KMS-11 (cell line): ENCODE measurements around the gene HOXD4.

ENCODE experiments used
- H2AFZ ChIP-seq: fragments of 200-600 bp; sonication (generic); 2 replicates; pipeline ENCODE4 v1.6.1; 2016; ENCODE audit warnings: antibody characterized with exemption, mixed run types, low read depth
- H3K27ac ChIP-seq: fragments of 200-600 bp; sonication (generic); 2 replicates; pipeline ENCODE4 v1.6.1; 2016; ENCODE audit warnings: mild to moderate bottlenecking, mixed run types
- H3K27me3 ChIP-seq: fragments of 200-600 bp; sonication (generic); 2 replicates; pipeline ENCODE4 v1.6.1; 2017; ENCODE audit warnings: mild to moderate bottlenecking, low read depth, mixed run types, moderate library complexity; ENCODE audit not compliant: insufficient read depth
- H3K36me3 ChIP-seq: fragments of 200-600 bp; sonication (generic); 2 replicates; pipeline ENCODE4 v1.6.1; 2017; ENCODE audit warnings: mild to moderate bottlenecking, mixed run types; ENCODE audit not compliant: insufficient read depth
- H3K4me1 ChIP-seq: fragments of 200-600 bp; sonication (generic); 2 replicates; pipeline ENCODE4 v1.6.1; 2016; ENCODE audit warnings: mild to moderate bottlenecking, low read depth, mixed run types; ENCODE audit not compliant: poor library complexity, severe bottlenecking
- H3K4me2 ChIP-seq: fragments of 200-600 bp; sonication (generic); 2 replicates; pipeline ENCODE4 v1.7.0; 2016; ENCODE audit warnings: mild to moderate bottlenecking, mixed run types
- H3K4me3 ChIP-seq: fragments of 200-600 bp; sonication (generic); IDR thresholded peaks from 2 replicates; pipeline ENCODE4 v1.6.1; 2017; ENCODE audit warnings: low read depth, low read length, mixed read lengths; ENCODE audit not compliant: insufficient read depth
- H3K79me2 ChIP-seq: fragments of 200-600 bp; sonication (generic); 2 replicates; pipeline ENCODE4 v1.6.1; 2016; ENCODE audit warnings: low read depth, mixed run types; ENCODE audit not compliant: insufficient read depth
- H3K9ac ChIP-seq: fragments of 200-600 bp; sonication (generic); 2 replicates; pipeline ENCODE4 v1.6.1; 2016; ENCODE audit warnings: mild to moderate bottlenecking, mixed run types
- H4K20me1 ChIP-seq: fragments of 200-600 bp; sonication (generic); 2 replicates; pipeline ENCODE4 v1.6.1; 2016; ENCODE audit warnings: mild to moderate bottlenecking, mixed run types; ENCODE audit not compliant: insufficient read depth
- TF ChIP-seq, protein P1 (sequence below): fragments of 200-600 bp; sonication (generic); conservative IDR thresholded peaks from 2 replicates; pipeline ENCODE4 v1.6.1; 2017; ENCODE audit warnings: low read depth, mild to moderate bottlenecking, antibody characterized with exemption, low read length, moderate library complexity, mixed read lengths

The HOXD4 gene

DNA sequence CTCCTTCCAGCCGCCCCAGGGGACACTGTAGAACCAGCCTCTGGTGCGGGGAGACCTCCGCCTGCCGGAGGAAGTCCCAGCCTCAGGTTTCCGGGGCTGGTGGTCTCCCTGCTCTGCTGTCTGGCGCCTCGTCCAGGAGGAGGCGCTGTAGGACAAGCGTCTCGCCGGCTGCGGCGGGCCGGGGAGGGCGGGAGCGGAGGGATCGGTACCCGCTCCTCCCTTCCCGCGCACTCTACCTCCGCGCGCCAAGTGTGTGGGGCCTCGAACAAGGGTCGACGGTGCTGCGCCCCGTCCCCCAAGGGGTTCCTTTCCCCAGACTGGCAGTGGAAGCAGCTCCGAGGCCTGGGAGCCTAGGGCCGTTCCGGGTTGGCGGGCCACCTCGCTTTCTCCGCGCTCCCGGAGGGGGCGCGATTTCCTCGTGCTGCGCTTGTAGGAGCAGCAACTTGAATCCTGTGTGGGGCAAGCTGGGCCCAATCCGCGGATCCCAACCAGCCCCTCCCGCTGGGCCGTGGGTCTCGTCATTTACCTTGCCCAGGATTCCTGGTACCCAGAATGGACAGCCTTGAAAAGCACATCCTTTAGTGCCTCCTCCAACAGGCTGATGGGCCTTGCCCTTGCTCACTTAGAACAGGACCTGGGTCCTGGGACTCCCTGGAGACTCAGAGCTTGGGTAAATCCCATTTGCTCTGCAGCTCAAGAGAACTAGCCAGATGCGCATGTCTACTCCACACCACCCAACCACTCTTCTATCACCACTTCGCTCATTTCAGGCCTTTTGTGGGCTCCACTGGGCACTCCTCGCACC is 10.6 kb upstream of the HOXD4 start:
- H3K36me3 ChIP-seq: no peaks in the 10 kb centered on the region
- TF ChIP-seq, protein P1, sequence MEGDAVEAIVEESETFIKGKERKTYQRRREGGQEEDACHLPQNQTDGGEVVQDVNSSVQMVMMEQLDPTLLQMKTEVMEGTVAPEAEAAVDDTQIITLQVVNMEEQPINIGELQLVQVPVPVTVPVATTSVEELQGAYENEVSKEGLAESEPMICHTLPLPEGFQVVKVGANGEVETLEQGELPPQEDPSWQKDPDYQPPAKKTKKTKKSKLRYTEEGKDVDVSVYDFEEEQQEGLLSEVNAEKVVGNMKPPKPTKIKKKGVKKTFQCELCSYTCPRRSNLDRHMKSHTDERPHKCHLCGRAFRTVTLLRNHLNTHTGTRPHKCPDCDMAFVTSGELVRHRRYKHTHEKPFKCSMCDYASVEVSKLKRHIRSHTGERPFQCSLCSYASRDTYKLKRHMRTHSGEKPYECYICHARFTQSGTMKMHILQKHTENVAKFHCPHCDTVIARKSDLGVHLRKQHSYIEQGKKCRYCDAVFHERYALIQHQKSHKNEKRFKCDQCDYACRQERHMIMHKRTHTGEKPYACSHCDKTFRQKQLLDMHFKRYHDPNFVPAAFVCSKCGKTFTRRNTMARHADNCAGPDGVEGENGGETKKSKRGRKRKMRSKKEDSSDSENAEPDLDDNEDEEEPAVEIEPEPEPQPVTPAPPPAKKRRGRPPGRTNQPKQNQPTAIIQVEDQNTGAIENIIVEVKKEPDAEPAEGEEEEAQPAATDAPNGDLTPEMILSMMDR: peak; percentile 96

GRCh38 chr2:176142281-176142680 is 9.1 kb upstream of the HOXD4 start:
- Histone ChIP-seq H3K27ac (no peak overlapping the region), H3K9ac (no peak overlapping the region), H3K79me2 (no peaks in the 10 kb centered on the region), H2AFZ (no peak overlapping the region), H3K4me2 (no peak overlapping the region), H3K27me3 (no peaks in the 10 kb centered on the region), H3K36me3 (no peaks in the 10 kb centered on the region), H3K4me3 (no peak overlapping the region), H3K4me1 (peaks cover 17% of the 10 kb centered on the region), H4K20me1 (no peaks in the 10 kb centered on the region)
- TF ChIP-seq, protein P1: no peak

More for the DNA sequence above, 10.6 kb upstream of the HOXD4 start:
- H3K27me3 ChIP-seq: no peaks in the 10 kb centered on the region
- H2AFZ ChIP-seq: peak overlapping the region; percentile 98
- H3K4me2 ChIP-seq: peak overlapping the region; percentile 76
- peak overlapping the region; percentile 83 for H3K4me3 ChIP-seq
- peak overlapping the region; percentile 68 for H3K27ac ChIP-seq
- no peaks in the 10 kb centered on the region for H3K79me2 ChIP-seq
- peaks cover 23% of the 10 kb centered on the region for H3K4me1 ChIP-seq
- H4K20me1 ChIP-seq: no peaks in the 10 kb centered on the region
- H3K9ac ChIP-seq: peak overlapping the region; percentile 92

DNA sequence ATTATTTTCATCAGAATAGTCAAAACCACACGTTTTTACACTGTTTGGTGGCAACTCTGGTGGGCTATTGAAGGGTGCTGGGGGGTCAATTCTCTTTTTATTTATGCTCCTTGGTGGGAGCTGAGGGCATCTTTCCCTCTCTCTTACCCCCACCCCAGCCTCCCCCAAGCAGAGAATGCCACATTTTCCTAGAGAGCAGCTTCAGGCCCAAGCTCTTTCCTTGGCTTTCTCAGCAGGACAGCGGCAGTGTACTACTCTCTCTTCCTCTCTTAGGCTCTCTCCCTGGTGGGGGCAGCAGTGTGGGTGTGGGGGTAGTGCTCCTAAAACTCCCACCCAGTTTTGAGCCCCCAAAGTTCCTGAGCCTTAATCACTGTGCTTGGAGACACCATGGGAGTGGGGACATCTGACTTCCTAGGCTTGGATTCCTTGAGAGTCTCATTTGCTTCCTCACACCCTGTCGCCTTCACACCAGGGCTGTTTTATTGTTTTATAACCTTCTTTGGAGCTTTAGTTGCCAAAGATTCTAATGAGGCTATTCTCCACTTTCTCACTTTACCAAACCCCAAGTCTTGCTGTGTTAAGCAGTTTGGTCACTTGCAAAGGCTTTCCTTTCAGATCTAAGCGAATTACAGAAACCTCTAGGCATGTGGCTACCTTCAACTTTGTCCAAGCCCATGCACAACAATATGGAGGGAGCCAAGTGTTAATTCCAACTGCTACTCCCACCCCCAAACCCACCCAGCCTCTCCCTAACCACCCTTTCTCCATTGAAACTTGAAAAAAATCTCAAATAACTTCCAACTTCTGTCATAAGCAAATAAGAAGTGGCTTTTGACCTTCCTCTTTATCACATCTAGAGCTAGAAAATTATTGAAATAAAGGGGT is 6.0 kb upstream of the HOXD4 start:
- H2AFZ ChIP-seq: no peak overlapping the region
- H4K20me1 ChIP-seq: no peaks in the 10 kb centered on the region
- H3K4me3 ChIP-seq: no peak overlapping the region
- H3K4me2 ChIP-seq: no peak overlapping the region
- no peaks in the 10 kb centered on the region for H3K79me2 ChIP-seq
- TF ChIP-seq, protein P1: no peak
- no peaks in the 10 kb centered on the region for H3K36me3 ChIP-seq
- no peak overlapping the region for H3K27ac ChIP-seq
- no peak overlapping the region for H3K9ac ChIP-seq
- peaks cover 4% of the 10 kb centered on the region for H3K4me1 ChIP-seq
- no peaks in the 10 kb centered on the region for H3K27me3 ChIP-seq

DNA sequence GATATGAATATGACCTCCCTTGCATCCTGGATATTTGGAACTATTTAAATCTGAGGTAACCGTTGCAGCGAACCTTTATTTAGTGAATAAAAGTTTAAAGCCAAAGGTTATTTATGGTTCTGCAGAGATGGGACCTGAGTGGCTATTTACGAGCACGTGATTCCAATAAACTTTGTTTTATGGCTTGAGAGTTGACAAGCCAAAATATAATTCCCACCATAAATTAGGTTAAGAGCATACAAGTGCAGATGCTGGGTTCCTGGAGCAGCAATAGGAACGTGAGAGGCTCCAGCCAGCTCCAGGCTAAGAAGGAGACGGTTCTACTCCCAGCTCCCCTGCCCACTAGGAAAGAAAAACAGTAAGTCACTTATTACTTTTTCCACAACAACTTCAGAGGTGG is 5.2 kb upstream of the HOXD4 start:
- Histone ChIP-seq H3K4me1 (peaks cover under 1% of the 10 kb centered on the region), H3K27ac (no peak overlapping the region), H4K20me1 (no peaks in the 10 kb centered on the region), H3K4me2 (no peak overlapping the region), H3K4me3 (no peak overlapping the region), H3K79me2 (no peaks in the 10 kb centered on the region), H2AFZ (no peak overlapping the region), H3K9ac (no peak overlapping the region), H3K27me3 (no peaks in the 10 kb centered on the region), H3K36me3 (no peaks in the 10 kb centered on the region)
- TF ChIP-seq, protein P1: no peak
